PC-9 (cell line): ENCODE results near the gene MFSD6. TPM values are rescaled to one million over a fixed set of nuclear protein-coding genes. Genes with fewer than 3 reads are reported as not detected.
"Not testable (repeated sequence)": the region's sequence is repeated elsewhere in the genome, so short reads cannot be mapped to it uniquely, and the experiment has no call there.

Experiments used
- BruUV-seq: library from RNA; stranded (reverse); fragments of 400-500 nt; replicated peaks from 2 replicates; lab custom pipeline; 2021; lab: Mats Ljungman, UMichigan
- CTCF ChIA-PET: fragments of 300-600 bp; sonication (Branson Sonifier 250); formaldehyde crosslinking; loops from one replicate; lab custom pipeline; 2022; ENCODE audit warnings: antibody characterized with exemption; lab: Charles Lee
- POLR2A ChIA-PET: fragments of 300-600 bp; sonication (Branson Sonifier 250); formaldehyde crosslinking; loops from one replicate; lab custom pipeline; 2022; ENCODE audit warnings: antibody characterized with exemption; ENCODE audit not compliant: unreplicated experiment; lab: Charles Lee
- DNase-seq, 2 experiments: peaks; one replicate each; pipeline versions ENCODE4 v3.0.0 to v3.0.0-alpha.2; 2015 to 2022; ENCODE audit warnings: mixed read lengths in 1 of 2
- H2AFZ ChIP-seq: fragments of 200-600 bp; sonication (generic); 2 replicates; pipeline ENCODE4 v1.8.1; 2017; ENCODE audit warnings: antibody characterized with exemption
- H3F3A ChIP-seq: fragments of 200-600 bp; sonication (generic); 2 replicates; pipeline ENCODE4 v1.8.1; 2017; ENCODE audit warnings: antibody characterized with exemption, mild to moderate bottlenecking, low read depth; ENCODE audit not compliant: insufficient read depth
- H3K27ac ChIP-seq: fragments of 200-600 bp; sonication (generic); 2 replicates; pipeline ENCODE4 v1.6.1; 2016; ENCODE audit warnings: mixed run types
- H3K27me3 ChIP-seq: fragments of 200-600 bp; sonication (generic); 2 replicates; pipeline ENCODE4 v1.6.1; 2016; ENCODE audit warnings: low read depth, mixed run types; ENCODE audit not compliant: insufficient read depth
- H3K36me3 ChIP-seq: fragments of 200-600 bp; sonication (generic); 2 replicates; pipeline ENCODE4 v1.6.1; 2016; ENCODE audit warnings: low read depth, mixed run types
- H3K4me1 ChIP-seq: fragments of 200-600 bp; sonication (generic); replicated peaks from 2 replicates; pipeline ENCODE4 v1.6.1; 2016; ENCODE audit warnings: mixed run types; ENCODE audit not compliant: insufficient read depth
- H3K4me2 ChIP-seq: fragments of 200-600 bp; sonication (generic); 2 replicates; pipeline ENCODE4 v1.6.1; 2017; ENCODE audit warnings: mixed run types
- H3K4me3 ChIP-seq: fragments of 200-600 bp; sonication (generic); 2 replicates; pipeline ENCODE4 v1.6.1; 2016; ENCODE audit warnings: mixed run types
- H3K79me2 ChIP-seq: fragments of 200-600 bp; sonication (generic); 2 replicates; pipeline ENCODE4 v1.6.1; 2017; ENCODE audit warnings: low read depth, mixed run types
- H3K9me2 ChIP-seq: fragments of 200-600 bp; sonication (generic); 2 replicates; pipeline ENCODE4 v1.8.1; 2017; ENCODE audit warnings: mild to moderate bottlenecking; ENCODE audit not compliant: insufficient read depth
- H3K9me3 ChIP-seq: fragments of 200-600 bp; sonication (generic); 2 replicates; pipeline ENCODE4 v1.8.1; 2016; ENCODE audit warnings: low read depth; ENCODE audit not compliant: insufficient read depth
- H4K20me1 ChIP-seq: fragments of 200-600 bp; sonication (generic); 2 replicates; pipeline ENCODE4 v1.8.1; 2017; ENCODE audit not compliant: insufficient read depth
- EZH2 ChIP-seq: fragments of 200-600 bp; sonication (generic); IDR thresholded peaks from 2 replicates; pipeline ENCODE4 v1.8.0; 2017; ENCODE audit warnings: antibody characterized with exemption, low read depth
- intact Hi-C: fragments of 100-400 bp; cut with micrococcal nuclease; formaldehyde crosslinking; loops from one replicate; pipeline ENCODE4 v1.10.0; 2022; ENCODE audit not compliant: unreplicated experiment
- total RNA-seq: library from RNA; stranded (reverse); gene quantifications from 2 replicates; pipeline ENCODE4 v1.2.3, GENCODE V29; 2021
- TF ChIP-seq, protein P1 (sequence below): fragments of 200-600 bp; sonication (generic); conservative IDR thresholded peaks from 2 replicates; pipeline ENCODE4 v1.6.1; 2017; ENCODE audit warnings: mixed run types, antibody characterized with exemption, mild to moderate bottlenecking, moderate library complexity

The MFSD6 gene
- total RNA-seq, 1 experiment from 2014 or later: 15.6 TPM

DNA sequence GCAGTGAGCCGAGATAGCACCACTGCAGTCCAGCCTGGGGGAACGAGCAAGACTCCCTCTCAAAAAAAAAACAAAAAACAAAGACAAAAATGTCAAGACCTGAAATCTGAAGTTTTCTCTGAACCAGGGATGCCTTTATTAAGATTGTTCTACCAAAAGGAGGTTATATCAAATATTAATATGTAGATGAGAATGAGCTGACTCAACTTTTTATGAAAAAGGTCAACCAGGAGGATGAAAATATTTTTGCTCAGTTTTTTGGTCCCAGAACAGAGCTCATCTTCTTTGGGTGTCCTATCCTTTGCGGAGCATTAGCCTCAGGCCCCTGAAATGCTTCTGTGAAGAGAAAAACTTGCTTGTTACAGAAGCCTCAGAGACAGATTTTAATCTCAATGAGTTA, 82.3 kb downstream of the MFSD6 start:
- H3K9me3 ChIP-seq: no peaks in the 10 kb centered on the region
- no peaks in the 10 kb centered on the region for H3K36me3 ChIP-seq
- no peaks in the 10 kb centered on the region for H3K79me2 ChIP-seq
- H3K27ac ChIP-seq: no peak overlapping the region
- H3K9me2 ChIP-seq: no peaks in the 10 kb centered on the region
- intact Hi-C loops: no loop called here
- H3F3A ChIP-seq: no peaks in the 10 kb centered on the region
- H3K4me1 ChIP-seq: no peaks in the 10 kb centered on the region
- H3K27me3 ChIP-seq: no peaks in the 10 kb centered on the region
- H3K4me3 ChIP-seq: no peak overlapping the region
- BruUV-seq: no TSS peak
- H3K4me2 ChIP-seq: no peak overlapping the region
- no peaks in the 10 kb centered on the region for H4K20me1 ChIP-seq
- ChIA-PET POLR2A (no interaction called here), CTCF (no interaction called here)
- no peak for TF ChIP-seq EZH2
- TF ChIP-seq, protein P1, sequence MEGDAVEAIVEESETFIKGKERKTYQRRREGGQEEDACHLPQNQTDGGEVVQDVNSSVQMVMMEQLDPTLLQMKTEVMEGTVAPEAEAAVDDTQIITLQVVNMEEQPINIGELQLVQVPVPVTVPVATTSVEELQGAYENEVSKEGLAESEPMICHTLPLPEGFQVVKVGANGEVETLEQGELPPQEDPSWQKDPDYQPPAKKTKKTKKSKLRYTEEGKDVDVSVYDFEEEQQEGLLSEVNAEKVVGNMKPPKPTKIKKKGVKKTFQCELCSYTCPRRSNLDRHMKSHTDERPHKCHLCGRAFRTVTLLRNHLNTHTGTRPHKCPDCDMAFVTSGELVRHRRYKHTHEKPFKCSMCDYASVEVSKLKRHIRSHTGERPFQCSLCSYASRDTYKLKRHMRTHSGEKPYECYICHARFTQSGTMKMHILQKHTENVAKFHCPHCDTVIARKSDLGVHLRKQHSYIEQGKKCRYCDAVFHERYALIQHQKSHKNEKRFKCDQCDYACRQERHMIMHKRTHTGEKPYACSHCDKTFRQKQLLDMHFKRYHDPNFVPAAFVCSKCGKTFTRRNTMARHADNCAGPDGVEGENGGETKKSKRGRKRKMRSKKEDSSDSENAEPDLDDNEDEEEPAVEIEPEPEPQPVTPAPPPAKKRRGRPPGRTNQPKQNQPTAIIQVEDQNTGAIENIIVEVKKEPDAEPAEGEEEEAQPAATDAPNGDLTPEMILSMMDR: no peak
- no peak for DNase-seq
- H2AFZ ChIP-seq: no peak overlapping the region

DNA sequence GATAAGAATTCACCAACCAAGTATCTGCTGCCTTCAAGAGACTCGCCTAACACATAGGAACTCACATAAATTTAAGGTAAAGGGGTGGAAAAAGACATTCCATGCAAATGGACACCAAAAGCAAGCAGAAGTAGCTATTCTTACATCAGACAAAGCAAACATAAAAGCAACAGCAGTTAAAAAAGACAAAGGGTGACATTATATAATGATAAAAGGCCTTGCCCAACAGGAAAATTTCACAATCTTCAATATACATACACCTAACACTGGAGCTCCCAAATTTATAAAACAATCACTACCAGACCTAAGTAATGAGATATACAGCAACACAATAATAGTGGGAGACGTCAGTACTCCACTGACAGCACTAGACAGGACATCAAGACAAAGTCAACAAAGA, 84.9 kb downstream of the MFSD6 start:
- no peaks in the 10 kb centered on the region for H3K27me3 ChIP-seq
- no peaks in the 10 kb centered on the region for H3K79me2 ChIP-seq
- no peaks in the 10 kb centered on the region for H3K9me2 ChIP-seq
- BruUV-seq: no TSS peak
- H3K4me2 ChIP-seq: no peak overlapping the region
- ChIA-PET CTCF (no interaction called here), POLR2A (no interaction called here)
- H3K9me3 ChIP-seq: no peaks in the 10 kb centered on the region
- no peaks in the 10 kb centered on the region for H3K36me3 ChIP-seq
- H3F3A ChIP-seq: no peaks in the 10 kb centered on the region
- H2AFZ ChIP-seq: no peak overlapping the region
- TF ChIP-seq EZH2: no peak
- TF ChIP-seq, protein P1: no peak
- H4K20me1 ChIP-seq: no peaks in the 10 kb centered on the region
- no peak for DNase-seq
- H3K4me3 ChIP-seq: no peak overlapping the region
- intact Hi-C loops: no loop called here
- H3K27ac ChIP-seq: no peak overlapping the region
- no peaks in the 10 kb centered on the region; the same call in 1 of the 2 replicates for H3K4me1 ChIP-seq

DNA sequence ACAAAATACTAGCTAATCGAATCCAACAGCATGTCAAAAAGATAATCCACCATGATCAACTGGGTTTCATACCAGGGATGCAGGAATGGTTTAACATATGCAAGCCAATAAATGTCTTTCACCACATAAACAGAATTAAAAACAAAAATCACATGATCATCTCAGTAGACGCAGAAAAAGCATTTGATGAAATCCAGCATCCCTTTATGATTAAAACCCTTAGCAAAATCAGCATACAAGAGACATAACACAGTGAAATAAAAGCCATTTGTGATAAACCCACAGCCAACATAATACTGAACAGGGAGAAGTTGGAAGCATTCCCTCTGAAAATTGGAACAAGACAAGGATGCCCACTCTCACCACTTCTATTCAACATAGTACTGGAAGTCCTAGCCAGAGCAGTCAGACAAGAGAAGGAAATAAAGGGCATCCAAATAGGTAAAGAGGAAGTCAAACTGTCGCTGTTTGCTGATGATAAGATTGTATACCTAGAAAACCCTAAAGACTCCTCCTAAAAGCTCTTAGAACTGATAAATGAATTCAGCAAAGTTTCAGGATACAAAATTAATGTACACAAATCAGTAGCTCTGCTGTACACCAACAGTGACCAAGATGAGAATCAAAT, 86.6 kb downstream of the MFSD6 start:
- H3K4me3 ChIP-seq, H3K4me1 ChIP-seq, intact Hi-C loops, H3K27ac ChIP-seq, H2AFZ ChIP-seq, H3K9me3 ChIP-seq, H3F3A ChIP-seq, DNase-seq, CTCF ChIA-PET, H3K79me2 ChIP-seq, H3K27me3 ChIP-seq, BruUV-seq, H3K36me3 ChIP-seq, H4K20me1 ChIP-seq, H3K9me2 ChIP-seq, H3K4me2 ChIP-seq, POLR2A ChIA-PET: not testable (repeated sequence)

DNA sequence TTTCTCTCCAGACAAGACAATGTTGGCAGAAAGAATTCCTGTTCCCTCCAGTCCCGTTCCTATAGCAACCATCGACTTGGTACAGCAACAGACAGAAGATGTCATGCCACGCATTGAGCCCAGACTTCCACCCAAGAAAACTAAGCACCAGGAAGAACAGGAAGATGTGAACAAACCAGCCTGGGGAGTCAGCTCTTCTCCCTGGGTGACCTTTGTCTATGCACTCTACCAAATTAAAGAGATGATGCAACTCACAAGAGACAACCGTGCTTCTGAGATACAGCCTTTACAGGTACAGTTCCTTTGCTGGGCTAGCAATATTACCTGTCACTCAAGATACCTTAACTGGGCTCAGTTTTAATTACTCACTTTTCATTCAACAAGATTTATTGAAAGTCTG, 89.3 kb downstream of the MFSD6 start:
- Histone ChIP-seq H3K79me2 (no peaks in the 10 kb centered on the region), H3K9me3 (no peaks in the 10 kb centered on the region), H3K36me3 (no peaks in the 10 kb centered on the region), H3F3A (no peaks in the 10 kb centered on the region), H2AFZ (no peak overlapping the region), H3K9me2 (no peaks in the 10 kb centered on the region), H3K27me3 (no peaks in the 10 kb centered on the region), H4K20me1 (no peaks in the 10 kb centered on the region), H3K4me1 (no peaks in the 10 kb centered on the region; the same call in 1 of the 2 replicates), H3K4me2 (no peak overlapping the region), H3K27ac (no peak overlapping the region), H3K4me3 (no peak overlapping the region)
- no TSS peak for BruUV-seq
- intact Hi-C loops: no loop called here
- ChIA-PET CTCF (interaction anchor here (0.6 kb wide), 1 partner anchor 115 kb away, joined by 3 read pairs; no protein-coding TSS in a partner anchor), POLR2A (no interaction called here)
- peak in 1 of 2 experiments; percentile 34 for DNase-seq
- no peak for TF ChIP-seq EZH2
- TF ChIP-seq, protein P1: no peak
